PC-9 (cell line): ENCODE measurements around the gene KMT2A.

Experiments used
- EZH2 ChIP-seq: fragments of 200-600 bp; sonication (generic); IDR thresholded peaks from 2 replicates; pipeline ENCODE4 v1.8.0; 2017; ENCODE audit warnings: antibody characterized with exemption, low read depth
- TF ChIP-seq, protein P1 (sequence below): fragments of 200-600 bp; sonication (generic); conservative IDR thresholded peaks from 2 replicates; pipeline ENCODE4 v1.6.1; 2017; ENCODE audit warnings: mixed run types, antibody characterized with exemption, mild to moderate bottlenecking, moderate library complexity

DNA sequence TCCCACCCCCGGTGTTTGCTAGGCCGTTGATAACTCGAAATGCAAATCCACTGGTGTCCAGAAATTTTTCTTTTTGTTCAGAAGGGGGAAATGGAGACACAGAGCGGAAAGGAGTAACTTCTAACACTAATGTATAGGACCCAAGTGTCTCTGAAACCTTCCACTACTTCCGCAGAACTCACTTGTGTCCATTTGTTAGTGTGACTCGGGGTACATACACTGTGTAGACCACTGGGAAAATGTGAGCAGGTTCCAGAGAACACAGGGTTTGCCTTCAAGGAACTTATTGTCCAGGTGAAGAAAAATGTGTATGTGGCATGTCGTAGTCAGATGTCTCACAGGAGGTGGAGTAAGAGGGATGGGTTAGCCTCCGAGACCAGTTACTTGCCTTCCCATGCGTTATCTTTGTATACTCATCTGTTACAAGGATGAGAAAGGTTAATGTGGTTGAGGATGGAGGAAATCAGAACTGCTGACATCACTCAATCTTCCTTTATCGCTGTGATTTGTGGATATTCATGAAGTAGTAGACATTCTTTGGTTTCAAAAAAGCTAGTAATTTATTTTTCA, 136.8 kb downstream of the KMT2A start:
- TF ChIP-seq, protein P1, sequence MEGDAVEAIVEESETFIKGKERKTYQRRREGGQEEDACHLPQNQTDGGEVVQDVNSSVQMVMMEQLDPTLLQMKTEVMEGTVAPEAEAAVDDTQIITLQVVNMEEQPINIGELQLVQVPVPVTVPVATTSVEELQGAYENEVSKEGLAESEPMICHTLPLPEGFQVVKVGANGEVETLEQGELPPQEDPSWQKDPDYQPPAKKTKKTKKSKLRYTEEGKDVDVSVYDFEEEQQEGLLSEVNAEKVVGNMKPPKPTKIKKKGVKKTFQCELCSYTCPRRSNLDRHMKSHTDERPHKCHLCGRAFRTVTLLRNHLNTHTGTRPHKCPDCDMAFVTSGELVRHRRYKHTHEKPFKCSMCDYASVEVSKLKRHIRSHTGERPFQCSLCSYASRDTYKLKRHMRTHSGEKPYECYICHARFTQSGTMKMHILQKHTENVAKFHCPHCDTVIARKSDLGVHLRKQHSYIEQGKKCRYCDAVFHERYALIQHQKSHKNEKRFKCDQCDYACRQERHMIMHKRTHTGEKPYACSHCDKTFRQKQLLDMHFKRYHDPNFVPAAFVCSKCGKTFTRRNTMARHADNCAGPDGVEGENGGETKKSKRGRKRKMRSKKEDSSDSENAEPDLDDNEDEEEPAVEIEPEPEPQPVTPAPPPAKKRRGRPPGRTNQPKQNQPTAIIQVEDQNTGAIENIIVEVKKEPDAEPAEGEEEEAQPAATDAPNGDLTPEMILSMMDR = no peak
- no peak for TF ChIP-seq EZH2
